NCI-H1105 (cell line): Measurements from ENCODE around the gene PPP1R18.
A peak's percentile ranks its signal among the peaks of the same experiment; 100 is the strongest.
"Not testable (repeated sequence)": the region's sequence is repeated elsewhere in the genome, so short reads cannot be mapped to it uniquely, and the experiment has no call there.

Source experiments
- DNase-seq: peaks from one replicate; lab custom pipeline; 2025; lab: John Stamatoyannopoulos, UW

The PPP1R18 gene

GRCh38 chr6:30666300-30666699 lies 20.1 kb downstream of the PPP1R18 start:
- not testable (repeated sequence) for DNase-seq

- no peak for DNase-seq
Measured at GRCh38 chr6:30664994-30665767, 21.3 kb downstream of the PPP1R18 start.

GRCh38 chr6:30657922-30658321 lies 28.5 kb downstream of the PPP1R18 start:
- DNase-seq: not testable (repeated sequence)

- DNase-seq: no peak
Measured at GRCh38 chr6:30657454-30657853, 29.0 kb downstream of the PPP1R18 start.

- DNase-seq: no peak
Measured at GRCh38 chr6:30656513-30656912, 29.9 kb downstream of the PPP1R18 start.

- DNase-seq: no peak
Measured at GRCh38 chr6:30655743-30656094, 30.7 kb downstream of the PPP1R18 start.

GRCh38 chr6:30654798-30655742 lies 31.4 kb downstream of the PPP1R18 start:
- DNase-seq: no peak

GRCh38 chr6:30651143-30651542 lies 35.3 kb downstream of the PPP1R18 start:
- DNase-seq: no peak

GRCh38 chr6:30647242-30648116 lies 39.0 kb downstream of the PPP1R18 start:
- peak; percentile 89 for DNase-seq

GRCh38 chr6:30646450-30647241 lies 39.8 kb downstream of the PPP1R18 start, which contains the start of gene C6orf136:
Gene C6orf136 (plus strand): TSS chr6:30647133. CDS start chr6:30647232, 99 bp downstream.
- DNase-seq: peak; percentile 92

GRCh38 chr6:30645989-30646388 lies 40.5 kb downstream of the PPP1R18 start:
- DNase-seq: no peak

- no peak for DNase-seq
Measured at GRCh38 chr6:30644769-30645168, 41.7 kb downstream of the PPP1R18 start.

GRCh38 chr6:30643656-30644055 lies 42.8 kb downstream of the PPP1R18 start:
- no peak for DNase-seq

- no peak for DNase-seq
Measured at GRCh38 chr6:30641048-30641447, 45.4 kb downstream of the PPP1R18 start.

- no peak for DNase-seq
Measured at GRCh38 chr6:30640481-30640880, 46.0 kb downstream of the PPP1R18 start.

GRCh38 chr6:30635834-30636233 lies 50.6 kb downstream of the PPP1R18 start:
- no peak for DNase-seq

GRCh38 chr6:30626484-30627366 lies 59.7 kb downstream of the PPP1R18 start, which contains the start of gene ATAT1:
Gene ATAT1 (plus strand): TSS chr6:30626874.
- DNase-seq: peak; percentile 83
